ENCODE data around the gene TANGO2.

Gene TANGO2

GRCh38 chr22:19984201-19984753 is 36.6 kb upstream of the TANGO2 start:
- no peak for DNase-seq

DNA sequence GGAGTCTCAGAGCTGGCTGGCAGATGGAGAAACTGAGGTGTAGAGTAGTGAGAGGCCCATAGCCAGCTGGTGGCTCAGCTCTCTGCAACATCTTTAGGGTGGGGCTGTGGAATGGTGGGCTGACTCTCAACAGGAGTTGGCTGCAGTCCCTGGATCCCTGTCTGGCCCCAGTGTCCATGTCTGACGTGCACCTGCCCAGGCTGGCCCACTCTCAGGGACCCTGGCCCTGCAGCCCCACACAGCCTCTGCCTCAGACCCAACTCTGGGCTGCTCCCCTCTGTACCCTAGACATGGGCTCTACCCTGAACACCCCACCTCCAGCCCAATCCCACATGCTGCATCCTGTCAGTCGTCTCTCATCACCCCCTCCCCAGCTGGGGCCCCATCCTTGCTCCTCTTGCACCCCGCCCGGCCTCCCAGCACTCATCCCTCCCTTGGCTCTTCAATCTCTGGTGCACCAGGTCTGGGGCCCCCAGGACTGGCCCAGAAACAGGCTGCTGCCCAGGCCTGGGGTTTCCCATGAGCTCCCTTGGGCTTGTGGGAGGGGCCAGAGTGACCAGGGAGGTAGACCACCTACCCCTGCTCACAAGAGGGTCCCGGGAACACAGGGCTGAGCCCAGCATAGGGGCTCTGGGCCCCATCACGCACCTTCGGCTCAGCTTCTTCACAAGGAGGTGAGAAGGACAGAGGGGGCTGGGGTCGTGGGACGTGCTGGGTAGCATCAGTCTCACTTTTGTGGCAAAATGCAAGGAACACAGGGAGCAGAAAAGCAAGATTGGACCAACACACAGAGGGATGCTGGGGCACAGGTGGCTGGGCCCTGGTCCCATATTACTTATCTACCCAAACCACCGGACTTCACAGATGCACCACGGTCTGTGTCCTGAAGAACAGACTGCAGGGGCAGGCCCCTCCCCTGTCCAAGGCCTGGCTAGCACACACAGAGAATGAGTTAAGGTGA is 35.8 kb upstream of the TANGO2 start:
- DNase-seq = no peak

DNA sequence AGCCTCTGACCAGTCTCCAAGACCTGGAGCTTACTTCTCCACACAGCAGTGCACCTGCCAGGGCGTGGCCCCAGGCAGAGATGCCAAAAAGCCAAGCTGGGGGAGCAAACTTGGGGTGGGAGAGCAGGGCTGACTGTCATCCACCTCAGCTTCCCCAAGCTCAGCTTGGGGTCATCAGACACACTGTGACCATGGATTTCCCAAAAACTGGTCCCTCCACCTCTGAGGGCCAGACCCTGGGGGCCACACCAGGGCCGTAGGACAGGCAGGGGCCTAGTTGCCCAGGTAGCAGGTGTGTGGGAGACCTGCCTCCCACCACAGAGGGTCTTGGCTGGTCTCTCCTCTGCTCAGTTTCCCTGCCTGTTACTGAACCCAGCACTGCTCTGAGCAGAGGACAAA is 34.9 kb upstream of the TANGO2 start:
- no peak for DNase-seq

GRCh38 chr22:19986410-19987341 is 34.2 kb upstream of the TANGO2 start:
- DNase-seq = no peak

DNA sequence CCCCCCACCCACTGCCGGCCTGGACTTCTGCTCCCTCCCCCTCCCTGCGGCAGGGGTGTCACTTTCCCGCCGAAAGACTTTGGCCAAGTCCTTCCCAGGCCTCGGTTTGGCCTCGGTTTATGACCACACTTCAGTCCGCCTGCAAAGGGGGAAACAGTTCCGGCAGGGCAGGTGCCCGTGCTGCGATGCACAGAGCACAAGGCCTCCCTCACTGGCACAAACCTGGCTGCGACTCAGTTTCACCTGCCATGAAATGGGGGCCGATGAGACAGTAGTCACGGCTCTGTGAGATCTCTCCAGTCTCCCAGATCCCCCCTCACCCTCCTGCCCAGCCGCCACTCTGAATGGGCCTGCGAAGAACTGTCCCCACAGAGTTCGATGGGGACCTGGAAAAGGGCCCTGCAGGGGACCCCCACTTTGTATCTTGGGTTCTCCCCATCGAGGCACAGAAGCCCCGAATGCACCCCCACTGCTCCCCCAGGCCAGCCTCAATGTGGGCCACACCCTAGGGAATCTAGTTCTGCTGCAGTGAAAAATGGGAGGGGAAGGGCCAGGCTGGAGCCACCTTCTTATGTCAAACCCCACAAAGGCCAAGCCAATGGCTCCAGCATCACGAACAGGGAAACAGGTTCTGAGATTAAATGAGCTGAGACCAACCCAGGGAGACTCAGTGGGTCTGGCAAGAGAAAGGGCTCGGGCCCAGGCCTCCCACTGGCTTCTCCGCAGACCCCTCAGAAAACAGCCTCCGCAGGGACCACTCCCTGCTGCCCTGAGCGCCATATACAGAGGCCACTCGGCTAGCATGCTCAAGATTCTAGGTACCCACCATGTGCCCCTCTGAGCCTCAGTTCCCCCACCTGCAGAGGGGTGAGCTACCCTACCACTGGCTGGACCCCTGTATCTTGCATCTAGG is 33.3 kb upstream of the TANGO2 start:
- no peak for DNase-seq

GRCh38 chr22:19988331-19988808 is 32.5 kb upstream of the TANGO2 start:
- DNase-seq = no peak

GRCh38 chr22:19988965-19989724 is 31.8 kb upstream of the TANGO2 start:
- DNase-seq = no peak

GRCh38 chr22:19989725-19990067 is 31.2 kb upstream of the TANGO2 start:
- DNase-seq = no peak

GRCh38 chr22:19990188-19990587 is 30.7 kb upstream of the TANGO2 start:
- DNase-seq = no peak

- no peak for DNase-seq
These were observed 30.1 kb upstream of the TANGO2 start for GRCh38 chr22:19990609-19991394.

GRCh38 chr22:19991395-19991644 is 29.6 kb upstream of the TANGO2 start:
- DNase-seq = no peak

DNA sequence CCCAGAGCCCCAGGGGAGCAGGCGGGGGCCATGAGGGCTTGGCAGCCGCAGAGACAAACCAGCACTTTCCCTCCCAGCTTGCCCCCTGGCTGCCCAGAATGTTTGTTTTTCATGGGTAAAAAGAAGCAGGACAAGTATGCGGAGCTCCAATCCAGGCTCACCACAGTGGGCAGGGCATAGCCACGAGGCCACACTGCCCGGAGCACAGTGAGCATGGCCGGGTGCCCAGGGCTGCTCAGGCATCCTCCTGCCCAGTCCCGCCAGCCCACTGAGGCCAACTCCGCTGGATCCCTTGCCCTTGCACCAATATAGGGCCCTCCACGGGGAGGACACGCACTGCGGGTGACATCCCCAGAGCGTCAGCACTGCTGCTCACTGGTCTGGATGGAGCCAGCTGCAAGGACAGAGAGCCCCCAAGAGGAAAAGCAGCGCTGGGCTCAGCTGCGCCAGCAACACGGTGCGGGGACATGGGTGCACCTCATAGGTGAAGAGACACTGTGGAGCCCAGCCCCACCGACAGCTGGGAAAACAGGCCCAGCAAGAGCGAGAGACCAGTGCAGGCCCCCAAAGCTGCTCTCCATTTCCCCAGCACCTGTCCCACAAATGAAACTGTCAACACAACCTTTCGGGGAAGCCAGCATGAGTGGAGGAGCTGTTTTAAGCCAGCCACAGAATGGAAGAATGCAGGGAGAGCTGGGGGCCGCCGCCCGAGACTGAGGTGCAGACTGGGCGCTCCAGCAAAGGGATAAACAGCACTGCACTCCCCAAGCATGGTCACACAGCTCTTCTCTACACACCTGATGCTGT is 29.1 kb upstream of the TANGO2 start:
- DNase-seq = no peak

GRCh38 chr22:19992481-19992911 is 28.4 kb upstream of the TANGO2 start:
- no peak for DNase-seq

GRCh38 chr22:19992921-19993355 is 28.0 kb upstream of the TANGO2 start:
- no peak for DNase-seq

DNA sequence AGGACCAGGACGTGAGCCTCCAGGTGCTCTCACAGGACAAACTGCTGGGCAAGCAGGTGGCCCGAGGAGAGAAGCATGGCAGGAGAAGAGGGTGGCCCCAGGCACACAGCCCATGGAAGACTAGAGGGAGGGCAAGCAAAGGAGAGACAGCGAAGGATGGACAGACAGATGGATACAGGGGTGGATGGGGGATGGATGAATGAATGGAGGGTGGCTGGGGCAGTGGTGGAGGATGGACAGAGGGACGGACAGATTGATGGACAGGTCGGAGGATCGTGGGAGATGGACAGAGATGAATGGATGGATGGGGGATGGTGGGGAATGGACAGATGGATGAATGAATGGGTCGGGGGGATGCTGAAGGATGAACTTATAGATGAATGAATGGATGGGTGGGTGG is 27.0 kb upstream of the TANGO2 start:
- DNase-seq = no peak

GRCh38 chr22:19994851-19995610 is 25.9 kb upstream of the TANGO2 start:
- DNase-seq = no peak

DNA sequence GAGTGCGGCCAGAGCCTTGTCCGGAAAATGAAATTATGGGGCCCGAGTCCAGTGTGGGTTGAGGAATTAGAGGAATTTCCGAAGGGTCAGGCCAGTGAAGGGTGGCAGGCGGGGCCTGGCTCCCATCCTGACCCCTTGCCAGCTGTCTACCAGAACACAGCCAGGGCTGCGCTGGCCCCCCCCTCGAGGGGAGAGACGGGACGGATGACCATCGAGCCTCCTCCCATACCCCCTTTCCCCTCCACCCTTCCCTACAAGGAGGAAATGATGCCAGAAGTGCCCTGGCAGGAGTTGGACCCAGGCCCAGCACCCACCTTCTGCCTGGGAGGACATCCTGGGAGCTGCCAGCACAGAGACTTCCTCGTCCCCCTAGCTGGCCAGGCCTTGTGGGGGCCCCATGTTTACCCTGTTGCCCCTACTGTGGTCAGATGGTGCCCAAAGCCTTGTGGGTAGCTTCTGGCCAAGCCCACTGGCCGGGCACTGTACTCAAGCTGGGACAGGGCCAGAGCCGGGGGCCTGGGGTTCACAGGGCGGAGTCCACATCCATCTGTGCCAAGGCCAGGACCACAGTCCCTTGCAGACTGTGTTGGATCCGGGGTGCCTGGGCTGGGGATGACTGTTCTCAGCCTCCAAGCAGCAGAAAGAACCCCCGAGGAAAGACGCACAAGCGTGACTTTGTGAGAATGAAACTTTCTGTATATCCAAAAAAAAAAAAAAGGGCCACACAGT is 25.1 kb upstream of the TANGO2 start:
- DNase-seq = no peak

DNA sequence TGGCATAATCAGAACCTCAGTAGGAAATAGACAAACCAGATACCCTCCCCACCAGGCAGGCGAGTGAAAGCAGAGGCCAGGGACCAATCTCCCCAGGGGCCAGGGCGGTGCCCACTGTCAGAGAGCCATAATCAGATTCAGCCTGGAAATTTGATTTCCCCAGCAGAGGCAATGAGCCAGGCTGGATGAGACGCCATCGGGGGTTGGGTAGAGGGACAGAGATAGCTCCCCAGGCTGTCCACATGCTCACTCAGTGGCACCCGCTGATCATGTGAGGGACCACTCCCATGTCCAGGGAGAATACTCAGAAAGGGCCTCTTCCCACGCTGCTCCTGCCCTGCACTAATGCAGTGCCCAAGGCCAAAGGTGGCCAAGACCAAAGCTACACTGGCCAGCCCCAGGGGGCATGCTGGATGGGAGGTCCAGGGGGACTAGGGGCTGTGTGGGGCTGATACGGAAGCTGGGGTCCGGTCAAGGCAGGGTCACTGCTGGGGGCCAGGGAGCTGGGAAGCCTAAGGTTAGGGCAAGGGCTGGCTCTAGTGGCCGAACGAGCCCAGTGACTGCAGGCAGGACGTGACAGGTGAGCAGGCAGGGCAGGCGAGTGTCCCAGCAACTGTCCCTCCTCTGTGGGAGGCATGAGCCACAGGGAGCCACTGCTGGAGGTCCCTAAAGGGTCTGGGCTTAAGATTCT is 24.1 kb upstream of the TANGO2 start:
- no peak for DNase-seq

All from NCI-H1417 treated with DMSO at 0.1 percent for 48 hours (cell line).